HG02973 (cell line): Measurements from ENCODE around the gene KRTAP15-1.

Experiments
- ATAC-seq: cut with Tn5 transposase; IDR thresholded peaks from one replicate; pipeline ENCODE4 v1.9.1; 2021; ENCODE audit warnings: moderate library complexity; ENCODE audit not compliant: unreplicated experiment

KRTAP15-1 gene, protein sequence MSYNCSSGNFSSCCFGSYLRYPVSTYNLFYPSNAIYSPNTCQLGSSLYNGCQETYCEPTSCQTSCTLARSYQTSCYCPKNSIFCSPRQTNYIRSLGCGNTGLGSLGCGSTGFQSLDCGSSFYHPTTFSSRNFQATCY

GRCh38 chr21:30439975-30440374, at the start of gene KRTAP15-1:
Gene KRTAP15-1, plus strand, starts transcription at chr21:30440275. Its CDS starts 53 bp downstream, at chr21:30440328.
- no peak for ATAC-seq

GRCh38 chr21:30391492-30392025, 48.5 kb upstream of the KRTAP15-1 start:
- no peak for ATAC-seq

DNA sequence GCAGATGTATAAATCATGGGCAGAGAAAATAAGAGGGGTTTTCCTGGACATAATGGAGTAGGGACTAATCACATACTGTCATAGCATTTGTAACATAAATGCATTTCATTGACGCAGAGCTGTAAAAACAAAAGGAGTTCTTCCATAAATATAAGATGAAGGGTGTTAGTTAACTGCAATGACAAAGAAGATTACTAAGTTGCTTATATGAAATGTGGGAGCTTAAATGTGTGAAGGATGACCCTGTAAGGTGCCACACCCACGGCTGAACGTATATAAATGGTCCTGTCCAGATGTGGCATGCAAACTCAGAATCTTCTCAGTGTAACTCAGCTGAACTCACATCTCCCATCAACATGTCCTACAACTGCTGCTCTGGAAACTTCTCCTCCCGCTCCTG, 44.3 kb upstream of the KRTAP15-1 start, which contains the start of gene KRTAP13-1:
TSS of gene KRTAP13-1 (plus strand) at position 301 of the 400 bp plus-strand sequence. CDS start at position 357, 56 bp downstream.
- no peak for ATAC-seq

DNA sequence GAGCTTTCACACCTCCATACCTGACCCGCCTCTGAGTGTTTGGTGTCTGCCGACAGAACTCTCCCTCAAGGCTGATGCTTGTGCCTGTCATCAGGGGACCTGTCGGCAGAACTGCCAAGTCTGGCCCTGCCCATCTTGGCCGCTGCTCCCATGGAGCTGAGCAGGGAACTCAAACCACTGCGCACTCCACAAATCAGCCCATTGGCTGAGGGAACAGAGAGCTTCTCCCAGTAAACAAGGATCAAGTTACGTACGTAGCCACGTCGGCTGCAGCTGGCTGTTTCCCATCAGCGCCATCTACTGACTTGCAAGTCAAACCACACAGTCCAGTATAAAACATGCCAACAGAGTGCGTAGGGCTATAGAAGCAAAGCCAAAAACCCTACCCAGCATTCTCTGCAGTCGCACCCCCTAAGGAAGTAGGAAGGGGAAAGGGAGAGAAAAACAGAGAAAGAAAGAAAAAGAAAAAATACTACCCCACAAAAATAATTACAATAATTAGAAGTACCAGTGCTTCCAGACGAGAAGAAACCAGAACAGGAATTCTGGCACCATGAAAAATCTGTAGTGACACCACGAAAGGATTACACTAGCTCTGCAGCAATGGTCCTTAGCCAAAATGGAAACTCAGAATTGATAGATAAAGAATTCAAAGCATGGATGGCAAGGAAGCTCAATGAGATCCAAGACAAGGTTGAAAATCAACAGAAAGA, 31.1 kb upstream of the KRTAP15-1 start:
- no peak for ATAC-seq

DNA sequence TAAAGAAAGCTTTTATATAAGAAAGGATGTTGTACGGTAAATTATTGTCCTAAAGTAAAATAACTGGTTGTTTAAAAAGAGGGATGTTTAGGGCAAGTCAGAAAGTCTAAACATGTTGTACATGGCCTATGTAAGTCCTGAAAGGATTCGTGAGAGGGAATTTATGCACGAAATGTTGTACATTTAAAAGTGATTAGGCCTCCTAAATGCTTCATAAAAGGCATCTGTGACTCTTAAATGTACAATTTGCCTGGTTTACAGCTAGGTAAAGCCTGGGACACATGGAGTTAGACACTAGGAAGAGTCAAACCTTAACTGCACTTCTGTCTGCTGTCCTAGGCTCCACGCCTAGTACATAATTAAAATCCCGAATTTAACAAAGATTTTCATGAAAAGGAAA, 24.1 kb upstream of the KRTAP15-1 start:
- ATAC-seq, result no peak

DNA sequence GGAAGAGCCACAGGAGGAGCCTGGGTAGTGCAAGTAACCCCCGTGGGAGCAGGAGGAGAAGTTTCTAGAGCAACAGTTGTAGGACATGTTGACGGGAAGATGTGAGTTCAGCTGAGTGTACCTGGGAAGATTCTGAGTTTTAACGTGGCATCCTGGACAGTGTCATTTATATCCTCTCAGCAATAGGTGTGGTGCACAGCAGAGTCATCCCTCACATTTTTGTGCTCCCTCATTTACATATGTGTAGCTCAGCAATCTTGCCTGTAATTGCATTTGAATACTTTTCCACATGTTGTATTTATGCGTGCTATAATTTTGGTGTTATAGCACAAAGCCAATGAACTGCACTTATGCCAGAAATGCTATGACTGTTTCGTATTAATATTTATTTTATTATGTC, 14.2 kb upstream of the KRTAP15-1 start, which contains the start of gene KRTAP13-3:
TSS of gene KRTAP13-3 (minus strand) at position 101 of the 400 bp plus-strand sequence. CDS start at position 87, 14 bp downstream.
- ATAC-seq, result no peak

DNA sequence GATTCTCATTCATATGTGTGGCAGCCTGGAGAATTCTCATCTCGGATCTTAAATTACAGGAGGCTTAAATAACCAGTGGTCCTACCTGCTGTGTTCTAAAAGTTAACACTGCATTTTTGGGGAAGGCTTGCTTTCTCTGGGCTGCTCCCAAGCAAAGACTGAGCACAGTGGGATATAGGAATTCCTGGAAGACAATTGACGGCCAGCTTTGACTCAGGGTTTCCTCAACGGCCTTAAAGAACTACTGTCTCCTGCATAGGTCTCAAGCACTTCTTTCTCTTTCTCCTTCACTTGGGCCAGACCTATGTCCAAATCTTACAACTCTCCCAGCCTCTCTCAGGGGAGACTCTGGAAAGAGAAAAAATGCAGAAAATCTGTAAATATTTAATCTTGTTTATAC, 13.3 kb upstream of the KRTAP15-1 start:
- ATAC-seq, result no peak

DNA sequence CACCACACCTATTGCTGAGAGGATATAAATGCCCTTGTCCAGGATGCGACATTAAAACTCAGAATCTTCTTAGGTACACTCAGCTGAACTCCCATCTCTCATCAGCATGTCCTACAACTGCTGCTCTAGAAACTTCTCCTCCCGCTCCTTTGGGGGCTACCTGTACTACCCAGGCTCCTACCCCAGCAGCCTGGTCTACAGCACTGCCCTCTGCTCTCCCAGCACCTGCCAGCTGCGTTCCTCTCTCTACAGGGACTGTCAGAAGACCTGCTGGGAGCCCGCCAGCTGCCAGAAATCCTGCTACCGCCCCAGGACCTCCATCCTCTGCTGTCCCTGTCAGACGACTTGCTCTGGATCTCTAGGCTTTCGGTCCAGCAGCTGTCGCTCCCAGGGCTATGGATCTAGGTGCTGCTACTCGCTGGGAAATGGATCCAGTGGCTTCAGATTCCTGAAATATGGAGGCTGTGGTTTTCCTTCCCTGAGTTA, 9.9 kb upstream of the KRTAP15-1 start, which contains the start of gene KRTAP13-4:
TSS of gene KRTAP13-4 (plus strand) at position 51 of the 486 bp plus-strand sequence. CDS start at position 107, 56 bp downstream.
- ATAC-seq, result no peak

- no peak for ATAC-seq
Observed at GRCh38 chr21:30434033-30434631, 5.9 kb upstream of the KRTAP15-1 start.

GRCh38 chr21:30437010-30437565, 3.0 kb upstream of the KRTAP15-1 start:
- ATAC-seq, result no peak

GRCh38 chr21:30443226-30443625, 3.2 kb downstream of the KRTAP15-1 start:
- no peak for ATAC-seq

DNA sequence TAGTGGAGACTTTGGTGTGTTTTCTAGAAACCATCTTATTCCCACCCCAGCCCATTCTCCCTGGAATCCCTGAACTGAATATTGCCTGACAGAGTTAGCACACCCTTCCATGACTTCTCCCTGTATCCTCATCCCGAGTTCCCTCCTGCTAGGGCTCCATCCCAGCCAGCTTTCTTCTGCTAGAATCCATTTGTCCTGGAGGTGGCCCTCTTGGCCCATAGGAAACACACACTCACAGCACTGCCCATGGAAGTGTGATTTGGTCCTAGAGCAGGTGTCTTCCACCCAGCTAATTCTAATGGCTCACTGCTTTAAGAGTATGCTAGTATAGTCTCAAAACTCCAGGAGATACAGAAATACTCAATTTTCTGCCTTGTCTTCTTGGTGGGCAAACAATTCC, 4.1 kb downstream of the KRTAP15-1 start:
- no peak for ATAC-seq

DNA sequence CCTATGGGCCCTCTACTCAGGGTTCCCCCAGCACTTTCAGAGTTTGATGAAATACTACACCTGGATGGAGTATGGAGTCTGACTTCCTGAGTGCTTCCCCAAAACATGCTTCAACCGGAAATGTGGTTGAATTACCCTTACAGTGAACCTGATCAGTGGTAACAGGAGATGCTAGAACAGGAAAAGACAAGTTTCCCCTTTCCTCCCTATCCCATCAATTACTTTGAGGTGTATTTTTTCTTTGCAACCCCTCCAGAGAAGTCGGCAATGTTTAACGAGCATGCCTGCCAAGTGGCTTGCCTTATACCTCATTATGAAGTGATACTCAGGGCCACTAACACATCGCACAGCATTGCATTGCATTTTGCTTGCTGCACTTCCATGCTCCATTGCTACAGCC, 7.0 kb downstream of the KRTAP15-1 start:
- no peak for ATAC-seq

DNA sequence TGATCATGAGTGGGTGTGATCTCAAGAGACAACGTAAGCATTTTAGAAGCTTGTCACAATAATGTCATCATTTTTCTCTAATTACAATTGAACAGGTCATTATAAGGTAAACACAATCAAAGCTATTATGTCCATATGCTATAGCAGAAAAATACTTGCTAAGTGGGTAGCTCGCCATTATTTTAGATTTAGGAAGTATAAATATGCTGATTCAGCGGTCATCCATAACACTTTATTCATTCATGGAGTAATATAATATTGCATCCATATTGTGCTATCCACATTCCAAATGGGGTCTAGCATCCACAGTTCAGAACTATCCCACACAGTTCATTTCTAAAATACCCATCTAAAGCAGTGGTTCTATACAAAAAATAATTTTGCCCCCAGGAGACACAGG, 8.4 kb downstream of the KRTAP15-1 start:
- ATAC-seq, result no peak

GRCh38 chr21:30463713-30464112, 23.6 kb downstream of the KRTAP15-1 start:
- ATAC-seq, result no peak

GRCh38 chr21:30468900-30469714, 29.0 kb downstream of the KRTAP15-1 start:
- ATAC-seq, result no peak

DNA sequence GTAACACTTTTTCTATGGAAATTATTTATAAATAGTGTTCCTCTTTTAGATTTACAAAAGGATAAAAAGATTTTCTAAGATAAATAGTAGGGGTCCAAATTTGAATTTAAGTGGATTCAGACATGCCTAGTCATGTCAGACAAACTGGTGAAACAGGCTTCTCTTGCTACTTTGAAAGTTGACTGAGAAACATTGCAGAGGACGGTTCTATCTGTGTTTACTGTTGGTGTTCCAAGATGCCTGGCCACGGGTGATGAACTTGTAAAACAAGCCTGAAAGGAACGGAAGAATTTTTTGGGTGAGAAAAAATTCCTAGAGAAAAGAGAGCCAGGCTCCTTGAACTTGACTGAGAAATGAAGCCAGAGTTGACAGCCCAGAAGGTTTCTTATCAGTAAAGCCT, 37.9 kb downstream of the KRTAP15-1 start:
- no peak for ATAC-seq

DNA sequence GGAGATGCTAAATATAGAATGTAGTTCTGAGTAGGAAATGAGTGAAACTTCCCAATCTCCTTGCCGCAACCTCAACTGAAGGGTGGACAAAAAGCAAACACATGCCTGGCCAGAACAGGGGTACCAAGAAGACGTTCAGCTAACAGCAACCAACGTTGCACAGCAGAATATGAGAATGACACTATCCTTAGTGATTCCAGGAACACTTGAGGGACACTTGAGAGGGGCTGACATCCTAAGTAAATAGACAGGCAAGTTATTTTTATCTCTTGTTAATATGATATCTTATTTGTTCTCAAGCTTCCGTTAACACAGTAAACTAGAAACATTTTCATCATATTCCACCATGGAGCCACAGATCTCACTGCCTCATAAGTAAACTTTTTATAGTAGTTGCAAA, 39.2 kb downstream of the KRTAP15-1 start:
- no peak for ATAC-seq

DNA sequence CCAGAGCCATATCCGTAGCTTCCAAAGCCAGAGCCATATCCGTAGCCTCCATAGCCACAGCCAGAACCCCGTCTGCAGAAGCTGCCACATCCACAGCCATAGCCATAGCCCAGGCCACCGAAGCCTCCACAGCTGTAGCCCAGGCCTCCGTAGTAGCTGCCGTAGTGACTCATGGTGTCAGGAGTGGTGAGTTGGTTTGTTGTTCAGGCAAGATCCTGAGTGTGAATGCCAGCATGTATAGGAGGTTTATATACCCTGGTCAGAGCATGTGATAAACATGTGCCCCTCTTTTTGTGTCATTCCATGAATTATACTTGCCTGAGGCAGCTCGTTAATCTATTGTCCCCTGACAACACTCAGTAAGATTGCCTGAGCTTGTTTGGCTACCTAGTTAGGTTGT, 40.1 kb downstream of the KRTAP15-1 start, which contains the start of gene KRTAP19-1:
TSS of gene KRTAP19-1 (minus strand) at position 223 of the 400 bp plus-strand sequence. CDS start at position 173, 50 bp downstream.
- no peak for ATAC-seq

DNA sequence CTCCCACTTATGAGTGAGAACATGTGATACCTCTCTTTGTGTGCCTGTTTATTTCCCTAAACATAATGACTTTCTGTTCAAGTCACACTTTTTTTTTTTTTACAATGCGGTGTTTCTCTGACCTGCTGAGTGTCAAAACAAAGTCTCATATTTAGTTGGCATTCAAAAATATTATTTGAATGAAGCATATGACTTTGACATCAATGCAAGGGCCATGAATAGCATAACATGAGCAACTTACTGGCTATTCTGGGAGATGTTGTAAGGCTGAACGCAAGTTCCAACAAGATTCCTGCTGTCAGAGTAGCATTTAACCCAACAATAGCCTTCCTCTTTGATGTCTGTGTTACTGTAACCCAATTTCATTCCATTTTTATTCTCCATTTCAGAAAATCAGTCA, 42.1 kb downstream of the KRTAP15-1 start:
- no peak for ATAC-seq
